BE2C (cell line): ENCODE results near the gene LRRIQ4.

Experiments used
- DNase-seq: peaks from one replicate; pipeline ENCODE4 v3.0.0-alpha.2; 2020
- H3K27me3 ChIP-seq: fragments of 250-450 bp; sonication (Bioruptor Pico); 2 replicates; pipeline ENCODE4 v1.5.1; 2020; ENCODE audit warnings: mild to moderate bottlenecking
- H3K36me3 ChIP-seq: fragments of 250-450 bp; sonication (Bioruptor Pico); 2 replicates; pipeline ENCODE4 v1.5.1; 2020; ENCODE audit warnings: mild to moderate bottlenecking
- H3K4me1 ChIP-seq: fragments of 250-450 bp; sonication (Bioruptor Pico); 2 replicates; pipeline ENCODE4 v1.5.1; 2020
- H3K4me3 ChIP-seq: 2 replicates; pipeline ENCODE4 v1.5.1; 2011; ENCODE audit warnings: low read depth, low read length
- H3K9me3 ChIP-seq: fragments of 250-450 bp; sonication (Bioruptor Pico); 2 replicates; pipeline ENCODE4 v1.5.1; 2020
- TF ChIP-seq, protein P1 (sequence below): IDR thresholded peaks from 2 replicates; pipeline ENCODE4 v1.5.1; 2012; ENCODE audit warnings: mild to moderate bottlenecking, low read depth, low read length

The LRRIQ4 gene

DNA sequence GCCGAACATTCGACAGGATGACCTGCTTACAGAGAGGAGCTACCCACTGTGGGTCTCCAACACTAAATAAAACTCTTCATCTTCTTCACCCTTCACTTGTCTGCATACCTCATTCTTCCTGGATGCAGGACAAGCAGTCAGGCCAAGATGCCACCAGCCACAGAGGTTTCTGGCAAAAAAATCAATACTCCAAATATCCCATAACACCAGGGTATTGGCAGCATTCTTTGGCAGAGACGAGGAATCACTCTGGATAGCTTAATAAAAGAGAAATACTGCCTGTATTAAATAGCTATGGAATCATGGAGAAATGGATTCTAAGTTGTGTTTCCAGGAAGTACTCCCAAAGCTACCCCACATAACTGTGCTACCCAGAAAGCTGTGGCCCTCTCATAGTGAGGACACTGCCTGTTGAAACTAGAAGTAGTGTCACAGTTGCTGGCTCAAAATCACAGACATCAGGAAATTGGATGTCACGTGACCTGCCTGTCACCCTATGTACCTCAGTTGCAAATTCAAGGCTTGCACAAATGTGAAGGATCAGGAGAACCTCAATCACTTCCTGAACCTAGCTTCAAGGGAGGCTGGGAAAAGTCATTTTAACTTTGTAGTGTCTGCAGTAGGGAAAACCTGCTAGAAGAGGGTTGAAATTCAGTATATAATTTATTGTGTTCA, 68.0 kb downstream of the LRRIQ4 start:
- TF ChIP-seq, protein P1, sequence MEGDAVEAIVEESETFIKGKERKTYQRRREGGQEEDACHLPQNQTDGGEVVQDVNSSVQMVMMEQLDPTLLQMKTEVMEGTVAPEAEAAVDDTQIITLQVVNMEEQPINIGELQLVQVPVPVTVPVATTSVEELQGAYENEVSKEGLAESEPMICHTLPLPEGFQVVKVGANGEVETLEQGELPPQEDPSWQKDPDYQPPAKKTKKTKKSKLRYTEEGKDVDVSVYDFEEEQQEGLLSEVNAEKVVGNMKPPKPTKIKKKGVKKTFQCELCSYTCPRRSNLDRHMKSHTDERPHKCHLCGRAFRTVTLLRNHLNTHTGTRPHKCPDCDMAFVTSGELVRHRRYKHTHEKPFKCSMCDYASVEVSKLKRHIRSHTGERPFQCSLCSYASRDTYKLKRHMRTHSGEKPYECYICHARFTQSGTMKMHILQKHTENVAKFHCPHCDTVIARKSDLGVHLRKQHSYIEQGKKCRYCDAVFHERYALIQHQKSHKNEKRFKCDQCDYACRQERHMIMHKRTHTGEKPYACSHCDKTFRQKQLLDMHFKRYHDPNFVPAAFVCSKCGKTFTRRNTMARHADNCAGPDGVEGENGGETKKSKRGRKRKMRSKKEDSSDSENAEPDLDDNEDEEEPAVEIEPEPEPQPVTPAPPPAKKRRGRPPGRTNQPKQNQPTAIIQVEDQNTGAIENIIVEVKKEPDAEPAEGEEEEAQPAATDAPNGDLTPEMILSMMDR: no peak
- H3K36me3 ChIP-seq: no peaks in the 10 kb centered on the region
- peaks cover 3% of the 10 kb centered on the region; the same call in 1 of the 2 replicates for H3K4me1 ChIP-seq
- H3K27me3 ChIP-seq: no peaks in the 10 kb centered on the region
- no peaks in the 10 kb centered on the region for H3K9me3 ChIP-seq
- no peak overlapping the region for H3K4me3 ChIP-seq
- no peak for DNase-seq

GRCh38 chr3:169886671-169887070, 74.0 kb downstream of the LRRIQ4 start:
- DNase-seq: no peak
- Histone ChIP-seq H3K36me3 (no peaks in the 10 kb centered on the region), H3K27me3 (no peaks in the 10 kb centered on the region), H3K4me1 (no peaks in the 10 kb centered on the region), H3K9me3 (no peaks in the 10 kb centered on the region), H3K4me3 (no peak overlapping the region)
- TF ChIP-seq, protein P1: no peak
